Measurements from ENCODE around the gene EPB41L1.

GRCh38 chr20:36252511-36252910 lies 98.0 kb downstream of the EPB41L1 start:
- TF ChIP-seq POLR2AphosphoS5 (IDR thresholded peaks at IDR 0.05; ENCODE audit: low read depth) (no peak), GABPA (IDR thresholded peaks at IDR 0.05; ENCODE audit: low read depth) (no peak), CTCF (IDR thresholded peaks at IDR 0.05; ENCODE audit: insufficient read depth, low read length) (no peak), REST (IDR thresholded peaks at IDR 0.05; ENCODE audit: insufficient replicate concordance, low read depth) (no peak)

All from HL-60 (cell line).